Neural cell (in vitro differentiated cells): ENCODE results near the gene ANXA4. TPM values are rescaled to one million over a fixed set of nuclear protein-coding genes. Genes with fewer than 3 reads are reported as not detected.

Experiments
- H2AFZ ChIP-seq: fragments of 200-600, 300-800 bp; sonication (generic), shearing (Covaris generic); 2 replicates; pipeline ENCODE4 v1.6.0; 2014; ENCODE audit warnings: low read depth, mild to moderate bottlenecking, antibody characterized with exemption, low read length, moderate library complexity
- H3F3A ChIP-seq: fragments of 200-600 bp; shearing (Covaris generic); 2 replicates; pipeline ENCODE4 v1.6.1; 2016; ENCODE audit warnings: mild to moderate bottlenecking, moderate library complexity, mixed read lengths, antibody characterized with exemption, low read length; ENCODE audit not compliant: insufficient read depth, poor library complexity, severe bottlenecking
- H3K27ac ChIP-seq: fragments of 200-600, 300-800 bp; sonication (generic), shearing (Covaris generic); 2 replicates; pipeline ENCODE4 v1.5.1; 2014; ENCODE audit warnings: mild to moderate bottlenecking, low read length, moderate library complexity
- H3K27me3 ChIP-seq: fragments of 300-800, 200-600 bp; sonication (generic), shearing (Covaris generic); 2 replicates; pipeline ENCODE4 v1.6.0; 2014; ENCODE audit warnings: mild to moderate bottlenecking, low read depth, low read length, moderate library complexity; ENCODE audit not compliant: insufficient read depth
- H3K36me3 ChIP-seq: fragments of 300-800, 200-600 bp; sonication (generic), shearing (Covaris generic); 2 replicates; pipeline ENCODE4 v1.5.1; 2014; ENCODE audit warnings: mild to moderate bottlenecking, antibody characterized with exemption, low read length, moderate library complexity; ENCODE audit not compliant: insufficient read depth
- H3K4me2 ChIP-seq: fragments of 300-800, 200-600 bp; sonication (generic), shearing (Covaris generic); 2 replicates; pipeline ENCODE4 v1.6.0; 2014; ENCODE audit warnings: mild to moderate bottlenecking, low read length
- H3K4me3 ChIP-seq: fragments of 300-800, 200-600 bp; sonication (generic), shearing (Covaris generic); 2 replicates; pipeline ENCODE4 v1.5.1; 2014; ENCODE audit warnings: mild to moderate bottlenecking, low read length, moderate library complexity
- H3K79me2 ChIP-seq: fragments of 200-600 bp; shearing (Covaris generic); replicated peaks from 2 replicates; pipeline ENCODE4 v1.6.0; 2014; ENCODE audit warnings: mild to moderate bottlenecking, low read length, moderate library complexity; ENCODE audit not compliant: insufficient read depth
- H3K9ac ChIP-seq: fragments of 300-800, 200-600 bp; sonication (generic), shearing (Covaris generic); 2 replicates; pipeline ENCODE4 v1.6.1; 2016; ENCODE audit warnings: mild to moderate bottlenecking, low read length, mixed read lengths
- H3K9me2 ChIP-seq: fragments of 200-600 bp; shearing (Covaris generic); 2 replicates; pipeline ENCODE4 v1.6.1; 2016; ENCODE audit warnings: mild to moderate bottlenecking, low read length, mixed read lengths; ENCODE audit not compliant: insufficient read depth
- H3K9me3 ChIP-seq: fragments of 200-600, 300-800 bp; sonication (generic), shearing (Covaris generic); 2 replicates; pipeline ENCODE4 v1.6.1; 2016; ENCODE audit warnings: mild to moderate bottlenecking, mixed run types, low read length, moderate library complexity, mixed read lengths
- H4K20me1 ChIP-seq: fragments of 200-600 bp; shearing (Covaris generic); 2 replicates; pipeline ENCODE4 v1.6.1; 2016; ENCODE audit warnings: mild to moderate bottlenecking, mixed run types; ENCODE audit not compliant: insufficient read depth
- EP300 ChIP-seq: fragments of 450-650 bp; conservative IDR thresholded peaks from 2 replicates; pipeline ENCODE4 v1.6.1; 2014; ENCODE audit warnings: antibody characterized with exemption, mild to moderate bottlenecking, moderate library complexity; ENCODE audit not compliant: poor library complexity, severe bottlenecking
- EZH2 ChIP-seq: fragments of 200-600, 300-800 bp; shearing (Covaris generic), sonication (generic); IDR thresholded peaks from 2 replicates; pipeline ENCODE4 v1.6.1; 2014; ENCODE audit warnings: antibody characterized with exemption, low read length, borderline replicate concordance, mild to moderate bottlenecking; ENCODE audit not compliant: insufficient read depth, poor library complexity, severe bottlenecking
- MXI1 ChIP-seq: fragments of 450-650 bp; conservative IDR thresholded peaks from 2 replicates; pipeline ENCODE4 v1.6.1; 2014; ENCODE audit warnings: antibody characterized with exemption, mild to moderate bottlenecking; ENCODE audit not compliant: poor library complexity, severe bottlenecking
- POLR2AphosphoS5 ChIP-seq: IDR thresholded peaks from 2 replicates; pipeline ENCODE4 v1.6.1; 2012
- RAD21 ChIP-seq: fragments of 450-650 bp; conservative IDR thresholded peaks from 2 replicates; pipeline ENCODE4 v1.6.1; 2014; ENCODE audit warnings: antibody characterized with exemption, mild to moderate bottlenecking, moderate library complexity
- SMC3 ChIP-seq: fragments of 450-650 bp; conservative IDR thresholded peaks from 2 replicates; pipeline ENCODE4 v1.6.1; 2014; ENCODE audit warnings: antibody characterized with exemption, mild to moderate bottlenecking, moderate library complexity; ENCODE audit not compliant: poor library complexity
- TAF1 ChIP-seq: IDR thresholded peaks from 2 replicates; pipeline ENCODE4 v1.6.1; 2012; ENCODE audit warnings: low read depth
- polyA plus RNA-seq: library from polyadenylated mRNA; depleted of rRNA; stranded (reverse); fragments of >200 nt; gene quantifications from 2 replicates; pipeline ENCODE4 v1.2.3, GENCODE V29; 2014
- TF ChIP-seq, protein P1 (sequence below): fragments of 450-650 bp; IDR thresholded peaks from 2 replicates; pipeline ENCODE4 v1.5.1; 2014; ENCODE audit warnings: antibody characterized with exemption, mild to moderate bottlenecking, moderate library complexity; ENCODE audit not compliant: poor library complexity, severe bottlenecking
- TF ChIP-seq, protein P2 (sequence below): IDR thresholded peaks from 2 replicates; pipeline ENCODE4 v1.6.1; 2012; ENCODE audit warnings: borderline replicate concordance

The ANXA4 gene
- polyA plus RNA-seq, 1 donor from 2014 or later, result 1.8 TPM

DNA sequence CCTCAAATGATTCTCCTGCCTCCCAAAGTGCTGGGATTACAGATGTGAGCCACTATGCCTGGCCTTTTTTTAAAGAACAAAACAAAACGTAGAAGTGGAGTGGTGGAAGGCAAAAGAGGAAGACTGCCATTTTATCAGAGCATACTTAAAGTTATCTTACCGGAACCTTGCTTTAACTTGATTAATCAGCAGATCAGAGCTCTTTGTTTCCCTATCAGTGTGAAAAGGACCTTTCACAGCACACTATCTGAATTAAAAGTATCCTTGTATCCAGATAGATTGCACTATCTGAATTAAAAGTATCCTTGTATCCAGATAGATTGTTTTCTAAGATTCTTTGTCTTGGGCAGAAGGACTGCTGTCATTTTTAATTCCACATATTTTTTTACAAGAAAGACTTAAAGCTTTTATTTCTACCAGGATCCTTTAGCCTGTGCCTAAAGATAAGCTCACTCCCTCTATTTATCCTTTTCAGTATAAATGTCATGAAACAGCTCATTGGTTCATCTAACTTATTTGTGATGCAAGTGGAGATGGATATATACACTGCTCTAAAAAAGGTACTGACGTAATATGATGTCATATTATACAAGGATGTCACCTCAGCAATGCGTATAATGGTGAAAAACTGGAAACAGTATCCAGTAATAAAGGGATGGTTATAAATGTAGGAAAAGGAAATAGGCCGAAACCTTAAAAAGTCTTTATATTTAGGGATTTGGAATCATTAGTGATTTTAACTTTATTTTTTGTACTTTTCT lies 105.3 kb downstream of the ANXA4 start:
- Histone ChIP-seq H3K9me2 (no peaks in the 10 kb centered on the region), H3K36me3 (peaks cover 8% of the 10 kb centered on the region), H4K20me1 (no peaks in the 10 kb centered on the region), H3K79me2 (no peaks in the 10 kb centered on the region), H3K4me2 (no peak overlapping the region), H3F3A (no peaks in the 10 kb centered on the region), H3K9me3 (no peaks in the 10 kb centered on the region), H3K27ac (no peak overlapping the region), H2AFZ (no peak overlapping the region), H3K4me3 (no peak overlapping the region), H3K9ac (no peak overlapping the region), H3K27me3 (no peaks in the 10 kb centered on the region)
- TF ChIP-seq, protein P1, sequence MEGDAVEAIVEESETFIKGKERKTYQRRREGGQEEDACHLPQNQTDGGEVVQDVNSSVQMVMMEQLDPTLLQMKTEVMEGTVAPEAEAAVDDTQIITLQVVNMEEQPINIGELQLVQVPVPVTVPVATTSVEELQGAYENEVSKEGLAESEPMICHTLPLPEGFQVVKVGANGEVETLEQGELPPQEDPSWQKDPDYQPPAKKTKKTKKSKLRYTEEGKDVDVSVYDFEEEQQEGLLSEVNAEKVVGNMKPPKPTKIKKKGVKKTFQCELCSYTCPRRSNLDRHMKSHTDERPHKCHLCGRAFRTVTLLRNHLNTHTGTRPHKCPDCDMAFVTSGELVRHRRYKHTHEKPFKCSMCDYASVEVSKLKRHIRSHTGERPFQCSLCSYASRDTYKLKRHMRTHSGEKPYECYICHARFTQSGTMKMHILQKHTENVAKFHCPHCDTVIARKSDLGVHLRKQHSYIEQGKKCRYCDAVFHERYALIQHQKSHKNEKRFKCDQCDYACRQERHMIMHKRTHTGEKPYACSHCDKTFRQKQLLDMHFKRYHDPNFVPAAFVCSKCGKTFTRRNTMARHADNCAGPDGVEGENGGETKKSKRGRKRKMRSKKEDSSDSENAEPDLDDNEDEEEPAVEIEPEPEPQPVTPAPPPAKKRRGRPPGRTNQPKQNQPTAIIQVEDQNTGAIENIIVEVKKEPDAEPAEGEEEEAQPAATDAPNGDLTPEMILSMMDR, result no peak
- TF ChIP-seq TAF1 (no peak), MXI1 (no peak), POLR2AphosphoS5 (no peak), RAD21 (no peak), EZH2 (no peak), SMC3 (no peak), EP300 (no peak)
- TF ChIP-seq, protein P2, sequence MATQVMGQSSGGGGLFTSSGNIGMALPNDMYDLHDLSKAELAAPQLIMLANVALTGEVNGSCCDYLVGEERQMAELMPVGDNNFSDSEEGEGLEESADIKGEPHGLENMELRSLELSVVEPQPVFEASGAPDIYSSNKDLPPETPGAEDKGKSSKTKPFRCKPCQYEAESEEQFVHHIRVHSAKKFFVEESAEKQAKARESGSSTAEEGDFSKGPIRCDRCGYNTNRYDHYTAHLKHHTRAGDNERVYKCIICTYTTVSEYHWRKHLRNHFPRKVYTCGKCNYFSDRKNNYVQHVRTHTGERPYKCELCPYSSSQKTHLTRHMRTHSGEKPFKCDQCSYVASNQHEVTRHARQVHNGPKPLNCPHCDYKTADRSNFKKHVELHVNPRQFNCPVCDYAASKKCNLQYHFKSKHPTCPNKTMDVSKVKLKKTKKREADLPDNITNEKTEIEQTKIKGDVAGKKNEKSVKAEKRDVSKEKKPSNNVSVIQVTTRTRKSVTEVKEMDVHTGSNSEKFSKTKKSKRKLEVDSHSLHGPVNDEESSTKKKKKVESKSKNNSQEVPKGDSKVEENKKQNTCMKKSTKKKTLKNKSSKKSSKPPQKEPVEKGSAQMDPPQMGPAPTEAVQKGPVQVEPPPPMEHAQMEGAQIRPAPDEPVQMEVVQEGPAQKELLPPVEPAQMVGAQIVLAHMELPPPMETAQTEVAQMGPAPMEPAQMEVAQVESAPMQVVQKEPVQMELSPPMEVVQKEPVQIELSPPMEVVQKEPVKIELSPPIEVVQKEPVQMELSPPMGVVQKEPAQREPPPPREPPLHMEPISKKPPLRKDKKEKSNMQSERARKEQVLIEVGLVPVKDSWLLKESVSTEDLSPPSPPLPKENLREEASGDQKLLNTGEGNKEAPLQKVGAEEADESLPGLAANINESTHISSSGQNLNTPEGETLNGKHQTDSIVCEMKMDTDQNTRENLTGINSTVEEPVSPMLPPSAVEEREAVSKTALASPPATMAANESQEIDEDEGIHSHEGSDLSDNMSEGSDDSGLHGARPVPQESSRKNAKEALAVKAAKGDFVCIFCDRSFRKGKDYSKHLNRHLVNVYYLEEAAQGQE, result no peak

DNA sequence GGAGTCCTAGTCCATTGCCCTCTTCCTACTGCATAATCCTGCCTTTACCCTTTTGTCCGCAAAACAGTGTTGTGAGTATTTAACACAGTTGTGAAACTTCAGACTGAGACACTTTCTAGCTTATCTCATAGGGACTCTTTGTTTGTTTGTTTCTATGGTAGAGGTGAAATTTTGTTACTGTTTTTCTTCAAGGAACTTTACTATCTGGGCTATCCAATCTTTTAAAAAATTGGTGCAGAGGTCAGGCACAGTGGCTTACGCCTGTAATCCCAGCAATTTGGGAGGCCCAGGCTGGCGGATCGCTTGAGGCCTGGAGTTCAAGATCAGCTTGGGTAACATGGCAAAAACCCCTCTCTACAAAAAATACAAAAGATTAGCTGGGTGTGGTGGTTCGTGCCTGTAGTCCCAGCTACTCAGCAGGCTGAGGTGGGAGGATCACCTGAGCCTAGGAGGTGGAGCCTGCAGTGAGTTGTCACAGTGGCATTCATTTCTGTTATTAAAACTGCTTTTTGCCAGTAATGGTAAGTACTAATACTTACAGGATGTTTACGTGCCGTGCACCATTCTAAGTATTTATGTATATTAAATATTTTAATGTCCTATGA lies 106.4 kb downstream of the ANXA4 start:
- H3K27ac ChIP-seq, result no peak overlapping the region
- H3F3A ChIP-seq, result no peaks in the 10 kb centered on the region
- no peaks in the 10 kb centered on the region for H4K20me1 ChIP-seq
- H3K4me2 ChIP-seq, result no peak overlapping the region
- no peaks in the 10 kb centered on the region for H3K79me2 ChIP-seq
- no peak overlapping the region for H2AFZ ChIP-seq
- H3K9me2 ChIP-seq, result no peaks in the 10 kb centered on the region
- H3K27me3 ChIP-seq, result no peaks in the 10 kb centered on the region
- no peak overlapping the region for H3K4me3 ChIP-seq
- H3K9me3 ChIP-seq, result no peaks in the 10 kb centered on the region
- no peak overlapping the region for H3K9ac ChIP-seq
- H3K36me3 ChIP-seq, result peaks cover 8% of the 10 kb centered on the region
- TF ChIP-seq TAF1 (no peak), POLR2AphosphoS5 (no peak), RAD21 (no peak), EP300 (no peak)
- TF ChIP-seq, protein P2, result no peak
- TF ChIP-seq, protein P1, result no peak
